Common myeloid progenitor, CD34-positive (primary cell): ENCODE measurements around the gene SART3.

Experiments used
- CTCF ChIA-PET: fragments of 350-600 bp; sonication (Branson Sonifier 250); formaldehyde crosslinking; loops from one replicate; lab custom pipeline; 2021; ENCODE audit warnings: antibody characterized with exemption; lab: Charles Lee
- POLR2A ChIA-PET: fragments of 350-600 bp; sonication (Branson Sonifier 250); formaldehyde crosslinking; loops from one replicate; lab custom pipeline; 2021; ENCODE audit warnings: antibody characterized with exemption; lab: Charles Lee
- DNase-seq, 3 donors: peaks; one replicate each; pipeline versions ENCODE4 v3.0.0 to v3.0.0-alpha.2; 2013
- H3K27ac ChIP-seq, 2 experiments: 1 replicate in 1 of 2; 2 replicates in 1 of 2; pipeline ENCODE4 v1.7.0; 2013; ENCODE audit warnings: inconsistent platforms in 2 of 2, low read length in 2 of 2, mild to moderate bottlenecking in 2 of 2, low read depth in 1 of 2, moderate library complexity in 1 of 2; ENCODE audit not compliant: severe bottlenecking in 2 of 2, insufficient read depth in 1 of 2, poor library complexity in 1 of 2
- H3K27me3 ChIP-seq, 5 experiments: replicated peaks in 2 of 5; 1 replicate in 3 of 5; 2 replicates in 2 of 5; pipeline versions ENCODE4 v1.6.1 to v1.7.0; 2013; ENCODE audit warnings: low read length in 4 of 5, mild to moderate bottlenecking in 2 of 5, moderate library complexity in 2 of 5, inconsistent platforms in 1 of 5; ENCODE audit not compliant: insufficient read depth in 5 of 5, control insufficient read depth in 4 of 5
- H3K36me3 ChIP-seq, 4 experiments: 1 replicate in 2 of 4; 2 replicates in 2 of 4; pipeline versions ENCODE4 v1.6.1 to v1.7.0; 2013; ENCODE audit warnings: low read length in 3 of 4, control low read depth in 1 of 4, mild to moderate bottlenecking in 1 of 4; ENCODE audit not compliant: control insufficient read depth in 4 of 4, insufficient read depth in 4 of 4
- H3K4me1 ChIP-seq, 4 experiments: 1 replicate in 3 of 4; 2 replicates in 1 of 4; pipeline versions ENCODE4 v1.6.1 to v1.7.1; 2013; ENCODE audit warnings: low read length in 3 of 4, mild to moderate bottlenecking in 3 of 4, control low read depth in 1 of 4, inconsistent platforms in 1 of 4, moderate library complexity in 1 of 4; ENCODE audit not compliant: control insufficient read depth in 4 of 4, insufficient read depth in 4 of 4; ENCODE audit errors: control extremely low read depth in 1 of 4
- H3K4me3 ChIP-seq, 7 experiments: 1 replicate in 4 of 7; 2 replicates in 3 of 7; pipeline versions ENCODE4 v1.5.1 to v1.7.0; 2013; ENCODE audit warnings: mild to moderate bottlenecking in 7 of 7, low read length in 6 of 7, moderate library complexity in 6 of 7, inconsistent platforms in 2 of 7, low read depth in 2 of 7, control low read depth in 1 of 7; ENCODE audit not compliant: insufficient read depth in 4 of 7, control insufficient read depth in 1 of 7; ENCODE audit errors: extremely low read depth in 1 of 7
- H3K9me3 ChIP-seq, 5 experiments: 1 replicate in 4 of 5; 2 replicates in 1 of 5; pipeline versions ENCODE4 v1.6.1 to v1.7.1; 2013; ENCODE audit warnings: low read length in 4 of 5, mild to moderate bottlenecking in 2 of 5, inconsistent platforms in 1 of 5, low read depth in 1 of 5, moderate library complexity in 1 of 5; ENCODE audit not compliant: control insufficient read depth in 4 of 5, insufficient read depth in 2 of 5; ENCODE audit errors: control extremely low read depth in 1 of 5
- WGBS: methylation state at CpG from one replicate; pipeline ENCODE4 v1.1.5; 2013; ENCODE audit not compliant: insufficient coverage; 5-methylcytosine and 5-hydroxymethylcytosine counted together

The SART3 gene

GRCh38 chr12:108551535-108551934, 9.4 kb downstream of the SART3 start:
- H3K4me1 ChIP-seq, result peaks cover 0 to 10% (median 4%) of the 10 kb centered on the region in 4 experiments
- H3K36me3 ChIP-seq, result peaks cover 14 to 33% (median 25%) of the 10 kb centered on the region in 4 experiments
- POLR2A ChIA-PET, result no interaction called here
- no peaks in the 10 kb centered on the region for H3K9me3 ChIP-seq
- H3K27ac ChIP-seq, result no peak overlapping the region
- no peaks in the 10 kb centered on the region for H3K27me3 ChIP-seq
- WGBS, result no CpG with 5 or more reads among the region's 5 CpGs
- CTCF ChIA-PET, result no interaction called here
- peak in 2 of 3 donors; percentile 49 to 55 for DNase-seq
- H3K4me3 ChIP-seq, result peak overlapping the region in 1 of 7 experiments; percentile 26

GRCh38 chr12:108548954-108549521, 11.9 kb downstream of the SART3 start:
- Histone ChIP-seq H3K27ac (no peak overlapping the region), H3K27me3 (no peaks in the 10 kb centered on the region), H3K36me3 (peaks cover 16 to 49% (median 41%) of the 10 kb centered on the region in 4 experiments), H3K4me3 (no peak overlapping the region), H3K4me1 (peaks cover 0 to 10% (median 4%) of the 10 kb centered on the region in 4 experiments), H3K9me3 (no peaks in the 10 kb centered on the region)
- DNase-seq, result no peak
- ChIA-PET CTCF (interaction anchor here (1.5 to 1.7 kb wide), 3 partner anchors 9 to 86 kb away, joined by 3 to 6 read pairs (median 6); partner anchors contain the start of gene SART3), POLR2A (interaction anchor here (0.6 to 1.0 kb wide), 2 partner anchors 9 to 16 kb away, joined by 3 read pairs; no protein-coding TSS in a partner anchor)
- WGBS, result 96% methylated on average over 4 of the region's 7 CpGs

GRCh38 chr12:108547686-108548085, 13.3 kb downstream of the SART3 start:
- ChIA-PET CTCF (interaction anchor here (1.5 to 2.2 kb wide), 3 partner anchors 9 to 87 kb away, joined by 3 to 6 read pairs (median 5); partner anchors contain the start of gene SART3), POLR2A (no interaction called here)
- Histone ChIP-seq H3K27me3 (no peaks in the 10 kb centered on the region), H3K4me3 (no peak overlapping the region), H3K36me3 (peaks cover 21 to 62% (median 50%) of the 10 kb centered on the region in 4 experiments), H3K27ac (no peak overlapping the region), H3K9me3 (no peaks in the 10 kb centered on the region), H3K4me1 (peaks cover 0 to 10% (median 4%) of the 10 kb centered on the region in 4 experiments)
- 92% methylated on average over 8 of the region's 9 CpGs for WGBS
- no peak for DNase-seq

- H3K9me3 ChIP-seq, result no peaks in the 10 kb centered on the region
- POLR2A ChIA-PET, result no interaction called here
- H3K36me3 ChIP-seq, result peaks cover 19 to 71% (median 60%) of the 10 kb centered on the region in 4 experiments
- no peak overlapping the region for H3K27ac ChIP-seq
- no peaks in the 10 kb centered on the region for H3K27me3 ChIP-seq
- DNase-seq, result no peak
- WGBS, result 100% methylated on average over 2 of the region's 3 CpGs
- no peaks in the 10 kb centered on the region for H3K4me1 ChIP-seq
- CTCF ChIA-PET, result no interaction called here
- no peak overlapping the region for H3K4me3 ChIP-seq
Measured at GRCh38 chr12:108543652-108544051, 17.3 kb downstream of the SART3 start.

GRCh38 chr12:108542320-108542719, 18.7 kb downstream of the SART3 start:
- Histone ChIP-seq H3K9me3 (no peaks in the 10 kb centered on the region), H3K36me3 (peaks cover 21 to 72% (median 58%) of the 10 kb centered on the region in 4 experiments), H3K4me1 (no peaks in the 10 kb centered on the region), H3K4me3 (no peak overlapping the region), H3K27me3 (no peaks in the 10 kb centered on the region), H3K27ac (no peak overlapping the region)
- no peak for DNase-seq
- 100% methylated on average over 1 of the region's 4 CpGs for WGBS
- ChIA-PET POLR2A (no interaction called here), CTCF (no interaction called here)

- WGBS, result 94% methylated on average over 8 of the region's 10 CpGs
- DNase-seq, result no peak
- CTCF ChIA-PET, result no interaction called here
- Histone ChIP-seq H3K36me3 (peaks cover 36 to 77% (median 51%) of the 10 kb centered on the region in 4 experiments), H3K27ac (no peak overlapping the region), H3K27me3 (no peaks in the 10 kb centered on the region), H3K4me1 (no peaks in the 10 kb centered on the region), H3K9me3 (no peaks in the 10 kb centered on the region), H3K4me3 (no peak overlapping the region)
- POLR2A ChIA-PET, result no interaction called here
Measured at GRCh38 chr12:108538616-108539195, 22.3 kb downstream of the SART3 start.

GRCh38 chr12:108538146-108538545, 22.8 kb downstream of the SART3 start:
- POLR2A ChIA-PET, result no interaction called here
- no peaks in the 10 kb centered on the region for H3K4me1 ChIP-seq
- H3K27me3 ChIP-seq, result no peaks in the 10 kb centered on the region
- H3K9me3 ChIP-seq, result no peaks in the 10 kb centered on the region
- CTCF ChIA-PET, result interaction anchor here (0.6 to 1.3 kb wide), 2 partner anchors 22 to 26 kb away, joined by 3 read pairs; partner anchors contain the start of gene SART3
- no peak overlapping the region for H3K27ac ChIP-seq
- no peak for DNase-seq
- H3K4me3 ChIP-seq, result no peak overlapping the region
- H3K36me3 ChIP-seq, result peaks cover 34 to 75% (median 49%) of the 10 kb centered on the region in 4 experiments
- WGBS, result 100% methylated on average over 2 of the region's 6 CpGs
